Stimulated activated CD8-positive, alpha-beta memory T cell treated with anti-CD3 and anti-CD28 coated beads, Interleukin-7, amount 100 ng/mL, for 1 hour (primary cell): ENCODE data around the gene CFAP157.
"Not testable (repeated sequence)": the region's sequence is repeated elsewhere in the genome, so short reads cannot be mapped to it uniquely, and the experiment has no call there.

Experiments
- DNase-seq, 2 donors: peaks; one replicate each; pipeline ENCODE4 v3.0.0-alpha.2; 2020; ENCODE audit warnings: low read depth in 2 of 2

Gene CFAP157

GRCh38 chr9:127735530-127736185 is 28.9 kb downstream of the CFAP157 start:
- DNase-seq: no peak

GRCh38 chr9:127738666-127739065 is 31.9 kb downstream of the CFAP157 start:
- DNase-seq: no peak

GRCh38 chr9:127739614-127740330 is 33.0 kb downstream of the CFAP157 start:
- no peak for DNase-seq

- no peak for DNase-seq
Measured at GRCh38 chr9:127741831-127742434, 35.1 kb downstream of the CFAP157 start.

DNA sequence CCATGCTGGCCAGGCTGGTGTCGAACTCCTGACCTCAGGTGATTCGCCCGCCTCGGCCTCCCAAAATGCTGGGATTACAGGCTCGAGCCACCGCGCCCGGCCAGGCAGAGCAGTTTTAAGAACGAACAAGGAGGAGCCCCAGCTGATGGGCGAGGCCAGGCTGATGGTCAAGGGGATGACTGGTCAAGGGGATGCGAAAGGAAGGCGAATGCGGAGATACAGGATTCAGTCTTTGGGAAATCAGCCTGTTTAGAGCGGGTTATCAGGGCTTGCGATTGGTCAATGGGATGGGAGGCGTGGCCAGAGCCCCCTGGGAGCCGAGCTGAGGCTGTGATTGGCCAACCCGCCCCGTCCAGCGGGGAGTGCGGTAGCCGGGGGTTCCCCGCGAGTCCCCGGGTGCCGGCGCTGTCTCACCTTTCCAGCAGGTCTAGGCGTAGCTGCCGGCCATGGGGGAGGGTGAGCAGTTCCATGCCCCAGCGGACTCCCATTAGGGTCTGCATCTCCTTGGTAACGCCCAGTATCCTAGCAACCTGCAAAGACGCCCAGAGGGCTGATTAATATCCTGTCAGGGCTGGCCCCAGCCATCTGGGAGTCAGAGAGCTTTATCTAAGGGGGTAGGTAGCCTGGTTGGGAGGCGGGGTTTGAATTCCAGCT is 35.8 kb downstream of the CFAP157 start:
- no peak for DNase-seq

DNA sequence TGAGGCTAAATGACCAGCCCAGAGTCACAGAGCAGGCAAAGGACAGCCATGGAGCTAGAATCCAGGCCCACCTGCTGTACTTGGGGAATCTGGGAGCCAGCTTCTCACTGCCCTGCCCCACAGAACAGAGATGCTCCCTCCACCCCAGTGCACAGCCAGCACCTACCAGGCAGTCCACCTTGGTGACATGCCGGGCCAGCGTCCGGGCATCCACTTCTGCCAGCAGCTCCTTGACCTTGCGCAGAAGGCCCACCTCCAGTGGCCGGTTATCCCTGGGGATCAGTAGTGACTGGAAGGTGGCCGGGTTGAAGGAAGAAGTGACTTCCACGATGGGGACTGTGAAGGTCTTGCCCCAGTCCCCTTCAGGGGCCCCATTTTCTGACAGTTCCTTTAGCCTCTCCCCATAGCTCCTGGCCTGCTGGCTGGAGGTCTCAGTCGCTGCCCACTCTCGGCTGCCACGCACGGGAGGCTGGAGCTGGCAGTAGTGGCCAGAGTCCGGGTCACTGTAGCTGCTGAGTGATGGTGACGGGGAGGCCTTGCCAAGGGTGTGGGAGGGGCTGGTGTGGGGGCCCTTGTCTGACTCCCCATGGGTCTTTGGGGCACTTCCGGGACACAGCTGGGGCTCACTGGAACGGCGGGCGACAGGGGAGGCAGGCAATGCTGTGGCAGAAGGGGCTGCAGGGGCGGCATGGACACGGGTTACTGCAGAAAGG is 37.8 kb downstream of the CFAP157 start:
- no peak for DNase-seq

- no peak for DNase-seq
Measured at GRCh38 chr9:127746959-127747569, 40.3 kb downstream of the CFAP157 start.

DNA sequence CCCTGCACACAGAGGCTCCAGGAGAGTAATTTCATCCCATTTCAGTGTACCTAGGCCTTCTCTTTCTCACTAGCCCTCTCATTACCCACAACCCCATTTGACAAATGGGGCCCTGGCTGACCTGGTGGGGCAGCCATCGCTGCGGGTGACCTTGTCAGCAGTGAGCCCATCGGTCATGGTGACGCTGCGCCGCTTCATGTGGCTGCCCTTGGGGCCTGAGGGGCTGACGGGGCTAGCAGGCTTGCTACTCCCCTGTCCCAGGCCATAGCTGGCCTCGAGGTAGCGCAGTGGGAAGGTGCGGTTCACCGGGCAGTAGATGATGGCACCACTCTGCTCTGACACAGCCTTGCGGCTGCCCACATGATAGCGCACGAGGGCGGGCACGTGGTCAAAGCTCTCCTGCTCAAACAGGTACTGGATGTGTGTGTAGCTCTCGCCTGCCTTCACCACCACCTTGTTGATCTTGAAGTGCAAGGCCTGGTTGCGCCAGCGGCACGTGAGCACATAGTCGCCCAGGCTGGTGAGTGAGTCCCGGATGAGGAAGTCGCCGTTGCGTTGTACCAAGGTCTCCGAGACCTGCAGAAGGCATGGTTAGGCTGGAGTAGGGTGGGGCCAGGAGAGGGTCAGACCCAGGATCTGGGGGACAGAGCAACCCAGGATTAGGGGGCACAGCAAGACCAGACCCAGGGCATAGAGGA is 42.5 kb downstream of the CFAP157 start:
- no peak for DNase-seq

DNA sequence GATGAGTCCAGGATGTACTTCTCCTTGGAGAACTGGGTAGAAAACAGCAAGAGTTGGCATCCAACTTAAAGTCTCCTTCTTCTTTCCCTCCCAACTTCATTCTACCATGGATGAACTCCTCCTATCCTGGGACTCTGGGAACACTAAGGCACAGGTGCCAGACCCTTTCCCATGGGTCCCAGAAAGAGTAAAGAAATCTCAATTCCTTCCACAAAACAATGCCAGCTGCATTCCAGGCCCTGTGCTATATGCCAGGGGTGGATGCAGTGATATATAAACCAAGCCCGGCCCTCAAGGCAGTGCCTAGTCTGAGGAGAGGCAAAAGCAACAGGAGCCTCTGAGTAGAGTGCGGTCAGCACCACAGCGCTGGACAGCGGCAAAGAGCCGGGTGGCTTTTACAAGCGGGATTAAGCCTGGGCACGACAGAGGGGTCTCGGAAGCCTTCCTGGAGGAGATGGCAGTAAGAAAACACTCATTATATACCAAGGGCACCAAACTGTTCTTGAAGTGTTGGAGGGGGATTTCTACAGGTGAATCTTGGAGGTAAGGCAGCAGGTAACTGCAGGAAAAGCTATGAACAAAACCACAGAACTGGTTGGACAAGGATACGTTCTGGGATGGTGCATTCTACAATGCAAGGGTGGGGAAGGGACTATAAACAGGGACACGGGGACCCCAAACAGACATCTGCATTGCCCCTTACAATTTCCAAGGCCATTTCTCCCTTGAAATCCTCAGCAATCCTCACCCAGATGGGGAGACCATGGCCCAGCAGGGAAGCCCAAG is 44.7 kb downstream of the CFAP157 start:
- DNase-seq: no peak

DNA sequence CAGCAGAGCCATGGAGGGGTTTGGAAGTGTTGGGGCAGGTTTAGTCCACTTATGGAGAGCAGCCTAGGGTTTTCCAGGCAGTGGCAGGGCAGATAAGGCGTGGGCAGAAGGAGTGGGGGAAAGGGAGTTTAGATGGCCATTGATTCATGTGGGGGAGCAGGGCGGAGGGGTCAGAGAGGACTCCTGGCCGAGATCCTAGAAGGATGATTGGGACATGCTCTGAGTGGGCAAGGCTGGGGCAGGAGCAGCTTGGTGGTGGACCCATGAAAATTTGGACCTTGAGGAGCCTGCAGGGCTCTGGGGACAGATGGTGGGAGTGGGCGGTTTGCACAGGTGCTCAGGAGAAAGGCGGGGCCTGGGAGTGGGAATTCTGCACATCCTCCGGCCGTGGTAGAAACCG is 46.4 kb downstream of the CFAP157 start:
- DNase-seq: no peak

- no peak for DNase-seq
Measured at GRCh38 chr9:127753622-127754021, 46.8 kb downstream of the CFAP157 start.

- DNase-seq: no peak
Measured at GRCh38 chr9:127754099-127755060, 47.6 kb downstream of the CFAP157 start.

DNA sequence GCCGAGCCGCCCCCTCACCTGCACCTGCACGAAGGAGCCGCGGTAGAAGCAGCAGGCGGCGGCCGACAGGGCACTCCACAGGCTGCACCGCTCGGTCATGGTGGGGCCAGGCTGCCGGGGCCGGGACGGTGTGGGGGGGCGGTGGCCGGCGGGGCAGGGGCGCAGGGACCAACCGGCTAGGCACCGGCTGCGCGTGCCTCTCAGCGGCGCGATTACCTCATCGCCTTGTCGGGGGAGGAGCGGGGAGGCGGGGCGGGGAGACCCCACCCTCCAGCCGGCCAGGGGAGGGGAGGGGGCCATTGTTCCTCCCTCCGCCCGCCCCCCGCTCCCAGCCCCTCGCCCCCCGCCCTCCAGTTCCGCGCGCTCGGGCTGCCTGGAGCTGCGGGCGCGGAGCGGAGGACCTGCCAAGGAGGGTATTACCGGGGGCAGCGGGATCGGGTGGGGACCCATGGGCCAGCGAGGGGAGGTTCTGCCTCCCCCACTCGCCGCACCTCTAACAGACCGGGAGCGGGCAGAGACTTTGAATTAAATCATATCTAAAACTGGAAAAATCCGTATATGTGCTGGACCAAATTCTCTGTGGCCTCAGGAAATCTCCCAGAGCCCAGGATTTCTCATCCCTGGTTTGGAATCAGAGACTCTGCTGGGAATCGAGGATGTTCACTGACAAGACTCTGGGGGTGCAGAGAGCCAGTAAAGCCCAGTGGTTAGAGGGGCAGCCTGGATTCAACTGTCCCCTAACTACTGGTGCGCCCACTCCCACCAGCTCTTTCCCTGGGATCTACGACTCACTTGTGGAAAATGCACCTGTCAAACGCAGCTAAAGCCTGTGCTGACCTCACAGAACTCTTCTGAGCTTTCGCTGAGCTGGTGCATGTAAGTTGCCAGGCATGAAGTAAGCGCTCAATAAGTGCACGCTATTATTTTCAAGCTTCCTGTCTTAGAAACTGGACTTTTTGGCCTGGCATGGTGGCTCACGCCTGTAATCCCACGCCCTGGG is 48.6 kb downstream of the CFAP157 start:
- DNase-seq: no peak

GRCh38 chr9:127756233-127756632 is 49.4 kb downstream of the CFAP157 start:
- no peak for DNase-seq

DNA sequence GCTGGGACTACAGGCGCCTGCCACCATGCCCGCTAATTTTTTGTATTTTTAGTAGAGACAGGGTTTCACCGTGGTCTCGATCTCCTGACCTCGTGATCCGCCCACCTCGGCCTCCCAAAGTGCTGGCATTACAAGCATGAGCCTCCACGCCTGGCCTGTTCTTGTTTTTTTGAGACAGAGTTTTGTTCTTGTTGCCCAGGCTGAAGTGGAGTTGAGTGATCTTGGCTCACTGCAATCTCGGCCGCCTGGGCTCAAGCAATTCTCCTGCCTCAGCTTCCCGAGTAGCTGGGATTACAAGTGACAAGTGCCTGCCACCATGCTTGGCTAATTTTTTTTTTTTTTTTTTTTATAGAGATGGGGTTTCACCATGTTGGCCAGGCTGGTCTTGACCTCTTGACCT is 50.0 kb downstream of the CFAP157 start:
- not testable (repeated sequence) for DNase-seq

GRCh38 chr9:127758843-127759242 is 52.1 kb downstream of the CFAP157 start:
- DNase-seq: no peak

GRCh38 chr9:127761061-127761460 is 54.3 kb downstream of the CFAP157 start:
- no peak for DNase-seq

GRCh38 chr9:127761491-127761956 is 54.7 kb downstream of the CFAP157 start:
- DNase-seq: no peak
